ENCODE measurements around the gene HDAC8.
"Not testable (repeated sequence)": the region's sequence is repeated elsewhere in the genome, so short reads cannot be mapped to it uniquely, and the experiment has no call there.

The HDAC8 gene

GRCh38 chrX:72572248-72573157 is at the start of gene HDAC8:
Gene HDAC8 (minus strand): TSS chrX:72572843. CDS start chrX:72572761, 82 bp downstream.
- DNase-seq (ENCODE audit: low read depth in 3 of 3): peak in 2 of 3 experiments; percentile 11 to 26

GRCh38 chrX:72621625-72622485 is 49.2 kb upstream of the HDAC8 start:
- no peak for DNase-seq (ENCODE audit: low read depth in 3 of 3)

GRCh38 chrX:72621163-72621562 is 48.5 kb upstream of the HDAC8 start:
- DNase-seq (ENCODE audit: low read depth in 3 of 3): no peak

- DNase-seq (ENCODE audit: low read depth in 3 of 3): peak in 2 of 3 experiments; percentile 0 to 28
Observed at GRCh38 chrX:72620550-72621145, 48.0 kb upstream of the HDAC8 start.

- DNase-seq (ENCODE audit: low read depth in 3 of 3): no peak
Observed at GRCh38 chrX:72609313-72609712, 36.7 kb upstream of the HDAC8 start.

GRCh38 chrX:72604705-72605104 is 32.1 kb upstream of the HDAC8 start:
- DNase-seq (ENCODE audit: low read depth in 3 of 3): no peak

- no peak for DNase-seq (ENCODE audit: low read depth in 3 of 3)
Observed at GRCh38 chrX:72604112-72604511, 31.5 kb upstream of the HDAC8 start.

GRCh38 chrX:72591038-72591437 is 18.4 kb upstream of the HDAC8 start:
- not testable (repeated sequence) for DNase-seq (ENCODE audit: low read depth in 3 of 3)

- no peak for DNase-seq (ENCODE audit: low read depth in 3 of 3)
Observed at GRCh38 chrX:72584163-72584562, 11.5 kb upstream of the HDAC8 start.

GRCh38 chrX:72576141-72576894 is 3.7 kb upstream of the HDAC8 start:
- DNase-seq (ENCODE audit: low read depth in 3 of 3): no peak

- no peak for DNase-seq (ENCODE audit: low read depth in 3 of 3)
Observed at GRCh38 chrX:72573158-72573511, 492 bp upstream of the HDAC8 start.

- DNase-seq (ENCODE audit: low read depth in 3 of 3): no peak
Observed at GRCh38 chrX:72569786-72570185, 2.9 kb downstream of the HDAC8 start.

GRCh38 chrX:72568406-72569092 is 4.1 kb downstream of the HDAC8 start:
- DNase-seq (ENCODE audit: low read depth in 3 of 3): no peak

- DNase-seq (ENCODE audit: low read depth in 3 of 3): no peak
Observed at GRCh38 chrX:72566448-72566847, 6.2 kb downstream of the HDAC8 start.

GRCh38 chrX:72559655-72560054 is 13.0 kb downstream of the HDAC8 start:
- DNase-seq (ENCODE audit: low read depth in 3 of 3): not testable (repeated sequence)

- no peak for DNase-seq (ENCODE audit: low read depth in 3 of 3)
Observed at GRCh38 chrX:72554448-72555140, 18.0 kb downstream of the HDAC8 start.

- not testable (repeated sequence) for DNase-seq (ENCODE audit: low read depth in 3 of 3)
Observed at GRCh38 chrX:72552443-72552842, 20.2 kb downstream of the HDAC8 start.

- no peak for DNase-seq (ENCODE audit: low read depth in 3 of 3)
Observed at GRCh38 chrX:72545990-72546389, 26.7 kb downstream of the HDAC8 start.

GRCh38 chrX:72540318-72540717 is 32.3 kb downstream of the HDAC8 start:
- DNase-seq (ENCODE audit: low read depth in 3 of 3): no peak

- DNase-seq (ENCODE audit: low read depth in 3 of 3): no peak
Observed at GRCh38 chrX:72539822-72540221, 32.8 kb downstream of the HDAC8 start.

Data from stimulated activated CD4-positive, alpha-beta T cell treated with anti-CD3 and anti-CD28 coated beads, TNF-alpha, amount 100 ng/mL, for 24 hours (primary cell).